DMS 273 (cell line): ENCODE results near the gene HOXB2.

Experiments
- DNase-seq: peaks from one replicate; lab custom pipeline; 2025; ENCODE audit not compliant: unreplicated experiment; lab: John Stamatoyannopoulos, UW

The HOXB2 gene

GRCh38 chr17:48566717-48567116, 21.8 kb upstream of the HOXB2 start:
- no peak for DNase-seq

DNA sequence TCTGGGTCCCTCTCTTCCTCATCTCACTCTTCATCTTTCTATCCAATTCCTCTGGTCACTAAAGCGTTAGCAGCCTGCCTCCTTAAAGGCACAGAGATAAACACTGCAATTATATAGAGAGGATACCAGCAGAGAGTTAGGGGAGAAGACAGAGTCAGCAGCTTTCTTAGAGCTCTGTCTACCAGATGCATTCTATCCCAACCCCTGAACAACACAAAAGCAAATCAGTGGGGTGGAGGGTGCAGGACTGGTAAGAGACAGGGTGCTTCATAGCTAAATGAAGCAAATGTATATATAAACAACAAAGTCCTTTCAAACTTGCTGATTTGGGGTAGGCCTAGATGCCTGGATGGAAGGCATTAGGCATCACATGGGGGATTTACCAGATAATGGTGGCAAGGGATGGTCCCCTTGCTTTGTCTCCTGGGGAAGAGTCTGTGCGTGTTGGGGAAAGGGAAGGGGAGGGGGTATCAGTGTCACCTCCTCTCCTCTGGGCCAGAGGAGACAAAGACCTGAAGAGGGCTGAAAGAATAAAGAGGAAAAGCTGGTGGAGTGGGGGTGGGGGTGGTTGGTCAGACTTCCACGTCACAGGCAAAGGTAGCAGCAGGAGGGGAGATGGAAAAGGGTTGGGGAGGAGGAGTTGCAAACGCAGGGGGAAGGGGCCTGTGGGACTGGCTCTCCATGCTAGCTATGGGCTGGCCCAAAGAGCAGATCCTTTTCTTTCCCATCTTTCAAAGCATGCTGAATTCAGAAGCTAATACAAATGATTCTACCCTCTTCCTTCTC, 21.2 kb upstream of the HOXB2 start:
- DNase-seq = no peak

DNA sequence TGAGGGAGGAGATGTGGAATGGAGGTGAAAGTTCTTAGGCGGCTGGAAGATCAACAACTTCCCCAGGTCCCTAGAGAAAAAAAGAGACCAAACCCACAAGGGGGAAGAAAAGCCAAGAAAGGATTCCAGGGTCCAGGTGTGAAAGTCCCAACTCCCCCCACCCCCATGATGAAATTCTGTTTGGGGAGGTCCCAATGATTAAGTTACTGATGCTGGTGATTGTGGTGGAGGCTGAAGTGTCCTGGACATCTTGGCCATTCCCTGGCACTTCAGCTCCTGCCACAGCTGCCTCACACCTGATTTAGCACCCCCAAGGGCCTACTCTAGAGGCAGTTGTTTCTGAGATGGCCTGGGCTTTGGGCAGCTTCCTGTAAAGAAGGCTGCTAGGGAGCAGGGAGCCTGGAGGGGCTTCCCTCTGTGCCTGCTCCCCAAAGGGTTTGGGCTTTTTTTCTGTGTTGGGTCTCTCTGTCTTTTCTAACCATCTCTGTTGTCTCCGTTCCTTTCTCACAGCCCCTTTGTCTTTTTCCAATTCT, 20.2 kb upstream of the HOXB2 start:
- DNase-seq = no peak

DNA sequence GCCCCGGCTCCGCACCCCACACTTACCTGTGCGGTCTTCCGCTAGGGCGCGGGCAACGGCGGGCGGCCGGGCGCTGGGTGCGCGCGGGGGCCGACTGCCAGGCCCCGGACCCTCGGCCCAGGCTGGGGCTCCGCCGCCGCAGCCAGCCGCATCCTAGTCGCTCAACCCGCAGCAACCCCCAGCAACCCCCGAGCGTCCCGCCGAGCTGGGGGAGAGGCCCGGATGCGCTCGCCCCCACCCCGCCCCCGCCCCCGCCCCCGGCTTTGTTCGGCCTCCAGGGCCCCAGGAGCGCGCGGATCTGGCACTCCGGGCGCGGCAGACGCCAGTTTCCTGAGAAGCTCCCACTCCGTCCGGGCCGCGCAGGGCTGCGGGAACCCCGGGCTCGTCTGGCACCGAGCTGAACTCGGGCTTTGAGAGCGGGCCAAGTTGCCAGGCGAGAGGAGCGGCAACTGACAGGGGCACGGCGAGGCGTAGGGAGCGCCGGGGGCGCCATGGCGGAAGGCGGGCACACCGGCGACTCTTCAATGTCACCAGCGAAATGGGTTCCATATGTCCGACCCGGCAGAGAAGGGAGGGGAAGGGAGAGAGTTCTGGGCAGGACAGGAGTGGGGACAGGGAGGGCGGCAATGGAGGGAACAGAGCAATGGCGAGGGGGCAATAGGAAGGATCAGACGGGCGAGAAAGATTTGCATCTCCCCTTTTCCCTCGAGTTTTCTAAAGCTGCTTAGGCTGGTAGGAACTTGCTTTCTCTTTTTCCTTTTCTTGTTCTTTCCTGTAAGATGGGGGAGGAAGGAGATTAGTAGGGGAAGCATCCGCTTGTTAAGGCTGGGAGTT, 19.5 kb upstream of the HOXB2 start:
- peak; percentile 25 for DNase-seq

- DNase-seq = no peak
These were observed 18.9 kb upstream of the HOXB2 start for GRCh38 chr17:48563867-48564187.

DNA sequence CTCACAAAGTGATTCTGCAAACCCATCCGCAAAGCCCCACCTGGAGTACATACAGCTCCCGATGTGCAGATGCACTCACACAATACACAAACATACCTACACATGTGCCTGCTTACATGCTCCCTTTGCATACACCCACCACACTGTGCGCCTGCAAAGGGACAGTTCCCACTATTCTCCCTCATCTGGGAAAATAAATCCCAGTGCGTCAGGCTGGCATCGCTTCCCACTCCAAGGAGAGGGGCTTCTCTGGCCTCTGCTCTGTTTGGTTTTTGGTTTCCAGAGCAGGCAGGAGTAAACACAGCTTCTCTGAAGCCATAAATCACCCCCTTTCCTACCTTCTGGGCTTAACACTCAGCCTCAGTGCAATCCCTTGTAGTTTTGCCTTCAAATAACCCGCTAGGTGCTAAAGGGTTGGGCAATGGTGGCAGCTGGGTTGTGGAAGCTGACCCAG, 18.5 kb upstream of the HOXB2 start:
- no peak for DNase-seq

GRCh38 chr17:48562934-48563333, 18.0 kb upstream of the HOXB2 start:
- DNase-seq = no peak

DNA sequence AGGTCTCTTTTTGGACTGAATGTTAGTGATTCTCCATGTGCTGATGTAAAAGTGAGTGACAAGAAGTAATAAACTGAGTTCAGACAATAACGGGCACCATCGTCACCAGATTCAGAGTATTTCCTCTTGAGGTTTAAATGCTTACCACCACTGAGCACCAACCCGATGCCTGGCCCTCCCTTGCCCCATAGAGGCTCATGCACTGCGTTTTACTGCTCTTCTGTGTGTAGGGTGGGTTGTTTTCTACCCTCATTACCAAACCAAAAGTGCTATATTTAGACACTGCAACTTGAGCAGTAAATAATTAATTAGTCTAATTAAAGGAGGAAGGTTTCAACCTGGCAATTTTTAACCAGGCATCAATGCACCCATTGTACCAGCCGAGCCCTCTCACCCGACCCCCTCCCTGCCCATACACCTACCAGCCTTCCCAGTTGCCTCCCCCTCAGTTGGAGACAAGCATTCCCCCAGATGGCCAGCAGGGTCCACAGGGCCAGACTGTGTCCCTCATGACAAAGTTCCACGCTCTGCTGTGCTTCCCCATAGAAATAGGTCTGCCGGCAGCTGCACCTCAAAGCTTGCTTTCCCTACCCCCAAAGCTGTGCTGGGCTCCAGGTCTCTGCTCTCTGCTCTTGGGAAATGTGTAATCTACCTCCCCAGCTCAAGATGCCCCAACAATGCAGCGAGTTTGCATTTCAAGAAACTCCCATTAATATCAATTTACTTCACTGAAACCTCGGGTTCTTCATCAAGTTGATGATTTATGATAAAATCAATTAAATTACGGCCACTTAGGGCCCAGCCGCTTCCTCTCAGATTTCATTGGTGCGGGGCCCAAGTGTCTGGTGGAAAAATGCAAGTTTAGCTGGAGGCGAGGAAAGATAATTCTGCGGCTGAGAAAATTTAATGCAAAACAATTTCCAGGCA, 17.2 kb upstream of the HOXB2 start:
- DNase-seq = peak; percentile 10

DNA sequence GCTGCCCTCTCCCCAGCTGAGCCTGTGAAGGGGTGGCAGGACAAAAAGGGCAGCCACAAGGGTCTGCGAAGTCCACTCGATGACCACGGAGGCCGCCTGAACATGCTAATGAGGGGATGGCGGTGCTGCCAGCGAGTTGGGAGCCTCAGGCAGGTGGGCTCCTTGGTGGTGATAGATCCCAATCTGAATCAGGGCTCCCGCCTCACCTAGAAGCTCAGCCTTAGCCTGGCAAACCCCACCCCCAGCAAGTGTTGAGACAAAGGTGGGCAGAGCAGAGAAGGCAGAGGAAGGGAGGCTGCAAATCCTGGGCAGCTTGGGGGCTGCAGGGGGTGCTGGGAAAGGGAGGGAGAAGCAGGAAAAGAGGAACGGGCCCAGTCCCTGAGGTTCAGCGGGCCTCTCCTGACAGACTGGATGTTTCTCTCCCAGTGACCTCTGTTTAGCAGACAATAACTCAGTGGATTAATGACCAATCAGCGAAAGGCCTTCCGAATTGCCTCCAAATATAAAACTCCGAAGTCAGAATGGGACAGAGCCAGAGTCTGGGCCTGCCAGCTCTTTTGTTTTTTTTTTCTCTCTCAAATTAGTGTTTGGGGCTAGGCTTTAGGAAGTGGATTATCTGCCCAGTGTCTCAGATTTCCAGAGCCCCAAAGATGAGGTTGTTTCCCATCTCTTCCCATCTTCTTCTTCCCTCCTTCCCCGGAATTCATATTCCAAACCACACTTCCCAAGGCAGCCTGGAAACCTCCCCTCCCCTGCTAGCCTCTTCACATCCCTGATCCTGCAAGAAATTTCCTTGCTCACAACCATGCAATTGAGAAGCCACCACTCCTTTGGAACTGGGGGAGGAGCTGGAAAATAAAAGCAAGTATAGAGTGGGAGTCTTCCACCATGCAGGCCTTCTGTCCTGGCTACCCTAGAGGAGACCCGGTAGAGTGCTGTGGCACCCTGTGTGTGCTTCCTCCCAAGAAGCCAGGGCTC, 15.2 kb upstream of the HOXB2 start:
- DNase-seq = no peak

DNA sequence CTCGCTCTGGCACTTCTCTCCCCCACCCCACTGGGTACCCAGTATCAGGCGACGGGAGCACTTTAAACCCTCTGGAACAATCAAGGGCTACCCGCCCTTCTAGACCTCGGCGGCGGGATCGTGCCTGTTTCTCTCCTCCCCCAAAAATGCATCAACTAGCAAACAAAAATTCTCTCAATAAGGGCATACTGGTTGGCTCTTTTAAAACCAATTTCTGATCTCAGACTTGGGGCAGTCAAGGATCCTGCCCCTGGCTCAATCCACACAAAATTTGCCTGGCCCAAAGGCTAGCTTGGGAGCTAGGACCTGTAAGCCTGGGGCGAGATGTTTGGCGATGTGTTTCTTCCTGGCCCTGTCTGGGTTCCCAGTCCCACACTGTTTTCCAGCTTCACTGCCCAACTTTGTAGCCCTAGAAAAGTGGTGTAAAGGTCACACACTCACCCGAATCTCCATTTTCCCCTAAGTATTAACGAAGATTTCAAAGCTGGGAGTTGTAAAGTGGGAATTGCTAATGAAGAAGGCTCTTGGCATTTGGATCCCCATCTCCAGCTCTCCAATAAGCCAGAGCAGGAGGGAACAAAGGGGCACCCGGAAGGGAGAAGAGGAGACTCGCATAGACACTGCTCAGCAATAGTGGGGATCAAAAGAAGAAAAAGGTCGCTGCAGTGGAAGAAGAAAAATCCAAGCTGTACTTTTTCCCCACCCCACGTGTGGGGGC, 14.4 kb upstream of the HOXB2 start:
- no peak for DNase-seq

DNA sequence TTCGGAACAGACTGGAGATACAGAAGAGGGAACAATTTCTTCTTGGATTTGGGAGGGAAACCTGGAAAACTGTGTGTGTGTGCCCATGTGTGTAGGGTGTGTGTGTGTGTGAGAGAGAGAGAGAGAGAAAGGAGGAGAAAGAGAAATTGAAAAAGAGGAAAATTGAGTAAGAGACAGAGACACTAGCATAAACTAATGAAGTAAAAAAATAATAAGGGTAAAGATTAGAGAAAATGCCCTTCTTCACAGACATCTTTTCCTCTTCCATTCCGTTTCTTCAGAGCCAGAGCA, 13.9 kb upstream of the HOXB2 start:
- DNase-seq = no peak

GRCh38 chr17:48558057-48558830, 13.3 kb upstream of the HOXB2 start:
- DNase-seq = no peak

- no peak for DNase-seq
These were observed 11.9 kb upstream of the HOXB2 start for GRCh38 chr17:48556576-48557401.

- no peak for DNase-seq
These were observed 11.3 kb upstream of the HOXB2 start for GRCh38 chr17:48556229-48556575.

DNA sequence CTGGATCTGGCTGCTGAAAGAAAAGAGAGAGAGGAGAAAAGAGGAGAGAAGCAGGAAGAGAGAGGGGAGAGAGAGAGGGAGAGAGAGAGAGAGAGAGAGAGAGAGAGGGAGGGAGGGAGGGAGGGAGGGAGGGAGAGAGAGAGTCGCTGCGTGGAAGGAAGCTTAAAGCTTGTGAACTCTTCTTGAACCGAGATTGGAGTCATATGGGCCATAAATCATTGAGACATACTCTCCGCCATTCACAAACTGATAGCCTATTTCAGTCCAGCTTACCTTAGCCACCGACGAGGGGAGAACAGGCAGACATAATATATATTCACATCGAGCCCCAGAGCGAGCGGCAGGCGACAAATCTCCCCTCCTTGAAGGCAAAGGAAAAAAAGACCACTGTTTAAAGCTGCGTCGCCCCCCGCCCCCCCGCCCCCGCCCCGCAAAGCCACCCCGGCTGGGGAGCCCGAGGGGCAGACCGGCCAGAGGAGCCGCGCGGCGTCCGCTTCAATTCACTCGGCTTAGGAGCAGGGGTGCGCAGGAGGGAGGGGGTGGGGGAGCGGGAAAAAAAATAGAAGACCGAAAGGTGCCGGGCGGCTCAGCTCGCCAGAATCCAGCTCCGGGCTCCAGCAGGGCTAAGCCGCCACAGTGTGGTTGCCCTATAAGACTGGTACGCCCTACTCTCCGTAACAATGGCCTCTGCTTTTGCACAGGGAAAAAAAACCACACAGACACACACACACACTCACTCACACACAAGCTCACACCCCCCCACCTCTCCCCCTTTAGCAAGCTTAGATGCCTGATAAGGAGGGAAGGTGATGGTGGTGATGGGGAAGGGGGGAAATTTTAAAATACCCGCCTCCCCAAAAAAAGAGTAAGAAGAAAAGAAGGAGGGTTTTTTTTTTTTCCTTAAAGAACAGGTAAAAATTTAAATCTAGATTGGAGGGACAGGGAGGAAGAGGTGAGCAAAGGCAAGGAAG, 10.6 kb upstream of the HOXB2 start:
- DNase-seq = peak; percentile 20

- DNase-seq = peak; percentile 24
These were observed 9.7 kb upstream of the HOXB2 start for GRCh38 chr17:48554412-48555257.
